ENCODE results near the gene CTNNA3. TPM values are rescaled to one million over a fixed set of nuclear protein-coding genes. Genes with fewer than 3 reads are reported as not detected.

Gene CTNNA3
- total RNA-seq, 1 experiment from 2014 or later = 0.32 TPM

DNA sequence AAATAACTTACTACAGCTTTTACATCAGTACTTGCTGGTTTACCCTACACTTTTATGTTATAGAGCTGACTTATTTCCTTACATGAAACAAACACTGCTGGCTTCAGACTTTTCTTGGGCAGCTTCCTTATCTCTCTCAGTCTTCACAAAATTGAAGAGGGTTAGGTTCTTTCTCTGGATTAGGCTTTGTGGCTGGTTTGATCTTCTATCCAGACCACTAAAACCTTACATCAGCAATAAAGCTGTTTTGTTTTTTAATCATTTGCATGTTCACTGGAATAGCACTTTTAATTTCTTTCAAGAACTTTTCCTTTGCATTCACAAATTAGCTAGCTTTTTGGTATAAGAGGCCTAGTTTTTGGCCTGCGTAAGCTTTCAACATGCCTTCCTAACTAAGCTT, 551.5 kb downstream of the CTNNA3 start:
- Histone ChIP-seq H3K4me1 (ENCODE audit: control insufficient read depth in 1 of 2, insufficient read depth in 2 of 2, low read length in 2 of 2) (no peaks in the 10 kb centered on the region), H3K9ac (ENCODE audit: low read length) (no peak overlapping the region), H4K20me1 (ENCODE audit: insufficient read depth) (no peaks in the 10 kb centered on the region), H3K27ac (ENCODE audit: low read depth, low read length) (no peak overlapping the region), H3K4me3 (replicated peaks in 1 of 2; ENCODE audit: low read depth in 1 of 2, low read length in 2 of 2) (no peak overlapping the region), H3K36me3 (ENCODE audit: control insufficient read depth in 1 of 2, insufficient read depth in 2 of 2, low read length in 2 of 2) (no peaks in the 10 kb centered on the region), H3K9me3 (ENCODE audit: control insufficient read depth in 1 of 2, insufficient read depth in 1 of 2, low read depth in 1 of 2, low read length in 2 of 2) (no peaks in the 10 kb centered on the region), H2AFZ (ENCODE audit: low read depth, low read length, poor library complexity, severe bottlenecking) (no peak overlapping the region), H3K27me3 (ENCODE audit: insufficient read depth, low read length) (no peaks in the 10 kb centered on the region), H3K79me2 (ENCODE audit: insufficient read depth, low read length) (no peaks in the 10 kb centered on the region), H3K9me2 (ENCODE audit: insufficient read depth) (no peaks in the 10 kb centered on the region), H3K4me2 (ENCODE audit: low read length) (no peak overlapping the region)
- POLR2A ChIA-PET = no interaction called here
- RAD21 ChIA-PET (ENCODE audit: low non-redundant PET in 1 of 2, low total read pairs in 2 of 2, uncharacterized antibody in 2 of 2, unreplicated experiment in 2 of 2) = no interaction called here
- intact Hi-C loops (cut with micrococcal nuclease) = no loop called here
- no TSS peak for BruUV-seq (replicated peaks)
- CTCF ChIA-PET = no interaction called here
- DNase-seq (ENCODE audit: low read depth, low spot score) (no peak), ATAC-seq (no peak)
- no peak for TF ChIP-seq ZFX (IDR thresholded peaks at IDR 0.05)
- TF ChIP-seq SIN3A (IDR thresholded peaks at IDR 0.05; ENCODE audit: low read depth) = no peak
- TF ChIP-seq, protein P1, sequence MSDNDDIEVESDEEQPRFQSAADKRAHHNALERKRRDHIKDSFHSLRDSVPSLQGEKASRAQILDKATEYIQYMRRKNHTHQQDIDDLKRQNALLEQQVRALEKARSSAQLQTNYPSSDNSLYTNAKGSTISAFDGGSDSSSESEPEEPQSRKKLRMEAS (IDR thresholded peaks at IDR 0.05) = no peak
- no peak for TF ChIP-seq POLR2AphosphoS5 (IDR thresholded peaks at IDR 0.05; ENCODE audit: low read depth, low read length)
- TF ChIP-seq CBX3 (IDR thresholded peaks at IDR 0.05; ENCODE audit: low read depth) = no peak
- TF ChIP-seq SP1 (IDR thresholded peaks at IDR 0.05; ENCODE audit: low read depth) = no peak
- TF ChIP-seq, protein P2, sequence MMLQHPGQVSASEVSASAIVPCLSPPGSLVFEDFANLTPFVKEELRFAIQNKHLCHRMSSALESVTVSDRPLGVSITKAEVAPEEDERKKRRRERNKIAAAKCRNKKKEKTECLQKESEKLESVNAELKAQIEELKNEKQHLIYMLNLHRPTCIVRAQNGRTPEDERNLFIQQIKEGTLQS (IDR thresholded peaks at IDR 0.05) = no peak
- TF ChIP-seq ZBTB33 (IDR thresholded peaks at IDR 0.05; ENCODE audit: extremely low read depth, insufficient replicate concordance, low read length) = no peak
- no peak for TF ChIP-seq TCF7L2 (IDR thresholded peaks at IDR 0.05; ENCODE audit: borderline replicate concordance, extremely low read depth, insufficient read depth, insufficient read length)
- no peak for TF ChIP-seq SRF (IDR thresholded peaks at IDR 0.05; ENCODE audit: low read depth)
- TF ChIP-seq POLR2A (IDR thresholded peaks at IDR 0.05; ENCODE audit: borderline replicate concordance, extremely low read depth, insufficient read depth, insufficient read length) = no peak
- TF ChIP-seq, protein P3, sequence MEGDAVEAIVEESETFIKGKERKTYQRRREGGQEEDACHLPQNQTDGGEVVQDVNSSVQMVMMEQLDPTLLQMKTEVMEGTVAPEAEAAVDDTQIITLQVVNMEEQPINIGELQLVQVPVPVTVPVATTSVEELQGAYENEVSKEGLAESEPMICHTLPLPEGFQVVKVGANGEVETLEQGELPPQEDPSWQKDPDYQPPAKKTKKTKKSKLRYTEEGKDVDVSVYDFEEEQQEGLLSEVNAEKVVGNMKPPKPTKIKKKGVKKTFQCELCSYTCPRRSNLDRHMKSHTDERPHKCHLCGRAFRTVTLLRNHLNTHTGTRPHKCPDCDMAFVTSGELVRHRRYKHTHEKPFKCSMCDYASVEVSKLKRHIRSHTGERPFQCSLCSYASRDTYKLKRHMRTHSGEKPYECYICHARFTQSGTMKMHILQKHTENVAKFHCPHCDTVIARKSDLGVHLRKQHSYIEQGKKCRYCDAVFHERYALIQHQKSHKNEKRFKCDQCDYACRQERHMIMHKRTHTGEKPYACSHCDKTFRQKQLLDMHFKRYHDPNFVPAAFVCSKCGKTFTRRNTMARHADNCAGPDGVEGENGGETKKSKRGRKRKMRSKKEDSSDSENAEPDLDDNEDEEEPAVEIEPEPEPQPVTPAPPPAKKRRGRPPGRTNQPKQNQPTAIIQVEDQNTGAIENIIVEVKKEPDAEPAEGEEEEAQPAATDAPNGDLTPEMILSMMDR (IDR thresholded peaks at IDR 0.05 in 2 of 3, conservative IDR thresholded peaks at IDR 0.05 in 1 of 3; ENCODE audit: borderline replicate concordance in 1 of 3, insufficient read depth in 1 of 3, low read depth in 2 of 3, low read length in 2 of 3) = no peak
- TF ChIP-seq RAD21 (IDR thresholded peaks at IDR 0.05; ENCODE audit: low read depth) = no peak
- TF ChIP-seq ZNF274 (IDR thresholded peaks at IDR 0.05; ENCODE audit: low read depth, low read length) = no peak
